WTC11 (cell line): ENCODE results near the gene NGLY1. TPM values are rescaled to one million over a fixed set of nuclear protein-coding genes. Genes with fewer than 3 reads are reported as not detected.

Source experiments
- ATAC-seq: fragments of 200-7000 bp; cut with Tn5 transposase; 2 replicates; pipeline ENCODE4 v1.10.0; 2021; ENCODE audit warnings: mild to moderate bottlenecking, moderate library complexity
- CTCF ChIA-PET: fragments of 300-600 bp; sonication (Branson Sonifier 250); formaldehyde crosslinking; loops from one replicate; lab custom pipeline; 2021; ENCODE audit warnings: antibody characterized with exemption; lab: Charles Lee
- POLR2A ChIA-PET: fragments of 350-600 bp; sonication (Branson Sonifier 250); formaldehyde crosslinking; loops from one replicate; lab custom pipeline; 2021; ENCODE audit warnings: antibody characterized with exemption; lab: Charles Lee
- DNase-seq: peaks from one replicate; pipeline ENCODE4 v3.0.0; 2021; ENCODE audit warnings: low spot score
- H3K27ac Mint-ChIP-seq: 2 replicates; pipeline ENCODE4 v1.8.0; 2021; ENCODE audit warnings: mixed read lengths
- H3K27me3 Mint-ChIP-seq: 2 replicates; pipeline ENCODE4 v1.8.0; 2021; ENCODE audit warnings: low read depth, mild to moderate bottlenecking, moderate library complexity, mixed read lengths
- H3K36me3 Mint-ChIP-seq: 2 replicates; pipeline ENCODE4 v1.8.0; 2021; ENCODE audit warnings: mixed read lengths
- H3K4me1 Mint-ChIP-seq: 2 replicates; pipeline ENCODE4 v1.8.0; 2022; ENCODE audit warnings: mixed read lengths
- H3K4me3 Mint-ChIP-seq: 2 replicates; pipeline ENCODE4 v1.8.0; 2021; ENCODE audit warnings: mild to moderate bottlenecking, moderate library complexity, mixed read lengths
- H3K9me3 Mint-ChIP-seq: 2 replicates; pipeline ENCODE4 v1.8.0; 2021; ENCODE audit warnings: mixed read lengths
- E2F4 ChIP-seq: sonication (generic); formaldehyde crosslinking; IDR thresholded peaks from 2 replicates; pipeline ENCODE4 v1.8.1; 2022; ENCODE audit warnings: low read depth, mild to moderate bottlenecking, moderate library complexity, missing genetic modification reagents, borderline replicate concordance
- IRF1 ChIP-seq: sonication (generic); formaldehyde crosslinking; IDR thresholded peaks from 2 replicates; pipeline ENCODE4 v1.8.0; 2023; ENCODE audit warnings: missing genetic modification reagents
- KAT7 ChIP-seq: sonication (generic); formaldehyde crosslinking; IDR thresholded peaks from 2 replicates; pipeline ENCODE4 v1.8.1; 2023; ENCODE audit warnings: missing genetic modification reagents, mild to moderate bottlenecking, borderline replicate concordance
- NFYB ChIP-seq: sonication (generic); formaldehyde crosslinking; conservative IDR thresholded peaks from 2 replicates; pipeline ENCODE4 v1.8.0; 2022; ENCODE audit warnings: low read depth, missing genetic modification reagents
- NR3C1 ChIP-seq: sonication (generic); formaldehyde crosslinking; conservative IDR thresholded peaks from 2 replicates; pipeline ENCODE4 v1.8.1; 2023; ENCODE audit warnings: low read depth, mild to moderate bottlenecking, missing genetic modification reagents
- PREB ChIP-seq: sonication (generic); formaldehyde crosslinking; IDR thresholded peaks from 2 replicates; pipeline ENCODE4 v1.8.1; 2022; ENCODE audit warnings: mild to moderate bottlenecking, missing genetic modification reagents, moderate library complexity, borderline replicate concordance
- RELA ChIP-seq: sonication (generic); formaldehyde crosslinking; IDR thresholded peaks from 2 replicates; pipeline ENCODE4 v1.8.1; 2022; ENCODE audit warnings: missing genetic modification reagents, mild to moderate bottlenecking, borderline replicate concordance
- RORB ChIP-seq: fragments of 250-450 bp; sonication (Bioruptor Pico); IDR thresholded peaks from 2 replicates; pipeline ENCODE4 v1.9.0; 2021; ENCODE audit warnings: mild to moderate bottlenecking
- TEAD4 ChIP-seq: sonication (generic); formaldehyde crosslinking; IDR thresholded peaks from 2 replicates; pipeline ENCODE4 v1.8.0; 2022; ENCODE audit warnings: mild to moderate bottlenecking, missing genetic modification reagents
- USF2 ChIP-seq: sonication (generic); formaldehyde crosslinking; IDR thresholded peaks from 2 replicates; pipeline ENCODE4 v1.8.1; 2023; ENCODE audit warnings: mild to moderate bottlenecking, missing genetic modification reagents, moderate library complexity
- ZMAT4 ChIP-seq: fragments of 250-450 bp; sonication (Bioruptor Pico); IDR thresholded peaks from 2 replicates; pipeline ENCODE4 v1.9.0; 2021; ENCODE audit warnings: mild to moderate bottlenecking
- ZNF138 ChIP-seq: sonication (generic); formaldehyde crosslinking; conservative IDR thresholded peaks from 2 replicates; pipeline ENCODE4 v1.8.1; 2022; ENCODE audit warnings: mild to moderate bottlenecking, moderate library complexity, missing genetic modification reagents
- ZNF396 ChIP-seq: fragments of 250-450 bp; sonication (Bioruptor Pico); IDR thresholded peaks from 2 replicates; pipeline ENCODE4 v1.8.0; 2021; ENCODE audit warnings: mild to moderate bottlenecking, moderate library complexity, borderline replicate concordance
- total RNA-seq: library from RNA; stranded (reverse); gene quantifications from 3 replicates; pipeline ENCODE4 v1.2.3, GENCODE V29; 2021
- TF ChIP-seq, protein P1 (sequence below): sonication (generic); formaldehyde crosslinking; IDR thresholded peaks from 2 replicates; pipeline ENCODE4 v1.8.0; 2023; ENCODE audit warnings: missing genetic modification reagents, mild to moderate bottlenecking, borderline replicate concordance
- TF ChIP-seq, protein P2 (sequence below): fragments of 250-450 bp; sonication (Bioruptor Pico); IDR thresholded peaks from 2 replicates; pipeline ENCODE4 v1.8.0; 2021; ENCODE audit warnings: mild to moderate bottlenecking
- TF ChIP-seq, protein P3 (sequence below): sonication (generic); formaldehyde crosslinking; IDR thresholded peaks from 2 replicates; pipeline ENCODE4 v1.8.0; 2022; ENCODE audit warnings: mild to moderate bottlenecking, missing genetic modification reagents

Gene NGLY1
- total RNA-seq, 1 experiment from 2014 or later: 20.6 TPM

DNA sequence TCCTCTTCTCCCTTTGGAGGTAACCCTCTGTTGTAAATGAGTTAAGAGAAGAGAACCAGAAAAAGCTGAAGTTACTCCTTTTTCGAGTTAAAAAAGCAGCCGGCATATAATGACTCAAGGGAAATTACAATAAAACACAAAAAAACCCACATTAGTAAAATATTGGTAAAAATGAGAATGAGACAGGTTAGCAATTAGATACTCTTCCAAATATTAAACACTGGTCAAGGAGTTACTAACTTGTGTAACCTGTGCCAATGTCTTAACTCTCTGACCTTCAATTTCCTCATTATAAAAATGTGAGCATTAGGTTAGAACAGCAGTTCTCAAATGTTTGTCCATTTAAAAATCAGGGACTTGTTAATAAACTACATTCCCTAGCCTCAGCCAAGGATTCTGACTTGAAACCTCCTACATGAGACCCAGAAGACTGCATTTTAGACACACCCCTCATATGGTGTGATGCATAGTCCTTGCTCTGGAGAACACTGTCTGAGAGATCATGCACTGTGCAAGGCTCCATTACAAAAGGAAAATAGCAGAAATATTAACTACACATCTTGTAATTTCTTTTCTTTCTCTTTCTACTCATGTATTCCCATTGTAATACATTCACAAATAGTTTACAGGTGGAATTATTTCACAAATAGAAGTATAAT is 75.8 kb downstream of the NGLY1 start (continued):
- TF ChIP-seq, protein P1, sequence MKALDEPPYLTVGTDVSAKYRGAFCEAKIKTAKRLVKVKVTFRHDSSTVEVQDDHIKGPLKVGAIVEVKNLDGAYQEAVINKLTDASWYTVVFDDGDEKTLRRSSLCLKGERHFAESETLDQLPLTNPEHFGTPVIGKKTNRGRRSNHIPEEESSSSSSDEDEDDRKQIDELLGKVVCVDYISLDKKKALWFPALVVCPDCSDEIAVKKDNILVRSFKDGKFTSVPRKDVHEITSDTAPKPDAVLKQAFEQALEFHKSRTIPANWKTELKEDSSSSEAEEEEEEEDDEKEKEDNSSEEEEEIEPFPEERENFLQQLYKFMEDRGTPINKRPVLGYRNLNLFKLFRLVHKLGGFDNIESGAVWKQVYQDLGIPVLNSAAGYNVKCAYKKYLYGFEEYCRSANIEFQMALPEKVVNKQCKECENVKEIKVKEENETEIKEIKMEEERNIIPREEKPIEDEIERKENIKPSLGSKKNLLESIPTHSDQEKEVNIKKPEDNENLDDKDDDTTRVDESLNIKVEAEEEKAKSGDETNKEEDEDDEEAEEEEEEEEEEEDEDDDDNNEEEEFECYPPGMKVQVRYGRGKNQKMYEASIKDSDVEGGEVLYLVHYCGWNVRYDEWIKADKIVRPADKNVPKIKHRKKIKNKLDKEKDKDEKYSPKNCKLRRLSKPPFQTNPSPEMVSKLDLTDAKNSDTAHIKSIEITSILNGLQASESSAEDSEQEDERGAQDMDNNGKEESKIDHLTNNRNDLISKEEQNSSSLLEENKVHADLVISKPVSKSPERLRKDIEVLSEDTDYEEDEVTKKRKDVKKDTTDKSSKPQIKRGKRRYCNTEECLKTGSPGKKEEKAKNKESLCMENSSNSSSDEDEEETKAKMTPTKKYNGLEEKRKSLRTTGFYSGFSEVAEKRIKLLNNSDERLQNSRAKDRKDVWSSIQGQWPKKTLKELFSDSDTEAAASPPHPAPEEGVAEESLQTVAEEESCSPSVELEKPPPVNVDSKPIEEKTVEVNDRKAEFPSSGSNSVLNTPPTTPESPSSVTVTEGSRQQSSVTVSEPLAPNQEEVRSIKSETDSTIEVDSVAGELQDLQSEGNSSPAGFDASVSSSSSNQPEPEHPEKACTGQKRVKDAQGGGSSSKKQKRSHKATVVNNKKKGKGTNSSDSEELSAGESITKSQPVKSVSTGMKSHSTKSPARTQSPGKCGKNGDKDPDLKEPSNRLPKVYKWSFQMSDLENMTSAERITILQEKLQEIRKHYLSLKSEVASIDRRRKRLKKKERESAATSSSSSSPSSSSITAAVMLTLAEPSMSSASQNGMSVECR: no peak
- TF ChIP-seq TEAD4 (CRISPR knock-in tag) (no peak), NR3C1 (CRISPR knock-in tag) (no peak), ZMAT4 (CRISPR knock-in tag) (no peak), IRF1 (CRISPR knock-in tag) (no peak), NFYB (CRISPR knock-in tag) (no peak), KAT7 (no peak), USF2 (CRISPR knock-in tag) (no peak)
- TF ChIP-seq, protein P2, sequence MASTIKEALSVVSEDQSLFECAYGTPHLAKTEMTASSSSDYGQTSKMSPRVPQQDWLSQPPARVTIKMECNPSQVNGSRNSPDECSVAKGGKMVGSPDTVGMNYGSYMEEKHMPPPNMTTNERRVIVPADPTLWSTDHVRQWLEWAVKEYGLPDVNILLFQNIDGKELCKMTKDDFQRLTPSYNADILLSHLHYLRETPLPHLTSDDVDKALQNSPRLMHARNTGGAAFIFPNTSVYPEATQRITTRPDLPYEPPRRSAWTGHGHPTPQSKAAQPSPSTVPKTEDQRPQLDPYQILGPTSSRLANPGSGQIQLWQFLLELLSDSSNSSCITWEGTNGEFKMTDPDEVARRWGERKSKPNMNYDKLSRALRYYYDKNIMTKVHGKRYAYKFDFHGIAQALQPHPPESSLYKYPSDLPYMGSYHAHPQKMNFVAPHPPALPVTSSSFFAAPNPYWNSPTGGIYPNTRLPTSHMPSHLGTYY (CRISPR knock-in tag): no peak

- TF ChIP-seq PREB (CRISPR knock-in tag) (no peak), ZNF396 (no peak), E2F4 (CRISPR knock-in tag) (no peak), NR3C1 (CRISPR knock-in tag) (no peak), ZNF138 (CRISPR knock-in tag) (no peak), RELA (CRISPR knock-in tag) (no peak), RORB (CRISPR knock-in tag) (no peak)
- TF ChIP-seq, protein P3, sequence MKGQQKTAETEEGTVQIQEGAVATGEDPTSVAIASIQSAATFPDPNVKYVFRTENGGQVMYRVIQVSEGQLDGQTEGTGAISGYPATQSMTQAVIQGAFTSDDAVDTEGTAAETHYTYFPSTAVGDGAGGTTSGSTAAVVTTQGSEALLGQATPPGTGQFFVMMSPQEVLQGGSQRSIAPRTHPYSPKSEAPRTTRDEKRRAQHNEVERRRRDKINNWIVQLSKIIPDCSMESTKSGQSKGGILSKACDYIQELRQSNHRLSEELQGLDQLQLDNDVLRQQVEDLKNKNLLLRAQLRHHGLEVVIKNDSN (CRISPR knock-in tag): no peak
- Mint-ChIP-seq H3K4me3 (no peak overlapping the region), H3K27me3 (no peaks in the 10 kb centered on the region), H3K27ac (no peak overlapping the region), H3K36me3 (no peaks in the 10 kb centered on the region), H3K9me3 (no peaks in the 10 kb centered on the region), H3K4me1 (no peaks in the 10 kb centered on the region)
- ATAC-seq (no peak), DNase-seq (no peak)
- ChIA-PET CTCF (interaction anchor here (0.8 kb wide), 1 partner anchor 58 kb away, joined by 4 read pairs; no protein-coding TSS in a partner anchor), POLR2A (no interaction called here)
Measured at GRCh38 chr3:25706213-25706612, 77.0 kb downstream of the NGLY1 start.
